SK-N-SH (cell line): ENCODE measurements around the gene MAP4K5.

Experiments
- CTCF ChIP-seq: fragments of 200-600 bp; sonication (generic); IDR thresholded peaks from 2 replicates; pipeline ENCODE4 v1.6.1; 2017; ENCODE audit warnings: antibody characterized with exemption, mild to moderate bottlenecking, moderate library complexity
- FOSL2 ChIP-seq: IDR thresholded peaks from 2 replicates; pipeline ENCODE4 v1.4.0; 2012; ENCODE audit warnings: low read depth, mild to moderate bottlenecking, moderate library complexity, borderline replicate concordance
- JUND ChIP-seq: IDR thresholded peaks from 2 replicates; pipeline ENCODE4 v1.4.0; 2012
- PBX3 ChIP-seq: IDR thresholded peaks from 2 replicates; pipeline ENCODE4; 2012
- POLR2AphosphoS5 ChIP-seq: IDR thresholded peaks from 2 replicates; pipeline ENCODE4 v1.6.1; 2012; ENCODE audit warnings: low read depth, low read length
- RAD21 ChIP-seq: IDR thresholded peaks from 2 replicates; pipeline ENCODE4 v1.6.1; 2012; ENCODE audit warnings: mild to moderate bottlenecking, low read length
- RFX5 ChIP-seq: IDR thresholded peaks from 2 replicates; pipeline ENCODE4 v1.6.1; 2012; ENCODE audit warnings: mild to moderate bottlenecking, improper control_type of control experiment, low read length
- SMC3 ChIP-seq: IDR thresholded peaks from 2 replicates; pipeline ENCODE4 v1.6.1; 2012; ENCODE audit warnings: low read depth, low read length, improper control_type of control experiment
- TAF1 ChIP-seq: IDR thresholded peaks from 2 replicates; pipeline ENCODE4 v1.6.1; 2012; ENCODE audit warnings: low read depth, mild to moderate bottlenecking, low read length, moderate library complexity, borderline replicate concordance
- USF2 ChIP-seq: fragments of 150-350 bp; IDR thresholded peaks from 2 replicates; pipeline ENCODE4 v1.6.1; 2017; ENCODE audit warnings: antibody characterized with exemption, low read length, low read depth, borderline replicate concordance
- YY1 ChIP-seq: IDR thresholded peaks from 2 replicates; pipeline ENCODE4 v1.4.0; 2012; ENCODE audit warnings: low read depth, mild to moderate bottlenecking
- ZBTB33 ChIP-seq: IDR thresholded peaks from 2 replicates; pipeline ENCODE4 v1.4.0; 2012; ENCODE audit warnings: low read depth, borderline replicate concordance

DNA sequence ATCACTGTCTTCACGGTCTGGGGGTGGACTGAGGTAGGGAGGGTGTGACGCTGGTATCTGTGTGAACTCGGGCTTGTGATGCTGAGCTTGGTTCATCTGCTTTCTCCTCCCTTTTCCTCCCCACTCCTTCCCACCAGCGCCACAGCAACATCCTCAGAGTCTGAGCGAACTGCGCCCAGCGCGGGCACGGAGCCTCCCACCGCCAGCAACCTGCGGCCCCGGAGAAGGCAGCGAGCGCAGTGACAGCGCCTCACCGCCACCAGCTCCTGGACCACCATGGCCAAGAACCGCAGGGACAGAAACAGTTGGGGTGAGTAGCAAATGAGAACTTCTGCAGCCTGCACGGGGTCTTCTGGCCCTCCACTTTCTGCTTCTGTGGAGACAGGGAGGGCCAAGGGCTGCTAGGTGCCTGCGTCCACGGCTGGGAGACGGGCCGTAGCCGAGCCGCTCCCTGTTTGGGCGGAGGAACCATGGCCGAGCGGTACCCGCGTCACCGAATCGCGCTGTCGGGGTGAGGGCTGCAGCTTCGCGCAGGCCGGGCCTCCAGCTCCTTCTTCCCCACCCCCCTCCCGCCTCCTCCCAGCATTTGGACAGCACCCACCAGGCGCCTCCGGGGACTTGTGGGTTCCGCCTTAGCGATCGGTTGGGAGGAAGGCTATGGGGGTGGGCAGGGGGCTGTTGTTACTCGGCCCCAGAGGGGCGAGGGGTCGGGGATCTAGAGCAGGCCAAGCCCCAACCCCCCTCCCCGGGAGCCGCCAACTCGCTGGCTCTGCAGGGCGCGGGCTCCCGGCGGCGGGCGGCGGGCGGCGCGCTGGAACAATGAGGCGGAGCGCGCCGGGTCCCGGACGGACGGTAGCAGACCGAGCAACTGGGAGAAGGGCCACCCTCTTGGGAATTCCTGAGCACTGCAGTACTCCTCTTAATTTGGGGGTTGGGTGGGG lies 27.9 kb upstream of the MAP4K5 start, which contains the start of gene ATL1:
- TF ChIP-seq ZBTB33 (no peak), RAD21 (peak; percentile 23; the same call in 1 of the 2 replicates), POLR2AphosphoS5 (peak; percentile 37; the same call in 1 of the 2 replicates), CTCF (no peak), TAF1 (peak; percentile 33; the same call in 1 of the 2 replicates), RFX5 (peak; percentile 42; the same call in 1 of the 2 replicates), PBX3 (no peak; the same call in 1 of the 2 replicates), SMC3 (no peak), USF2 (no peak), FOSL2 (no peak), JUND (no peak), YY1 (peak; percentile 60; the same call in 1 of the 2 replicates)
